GM18517 (cell line): Measurements from ENCODE around the gene ATOH8.

Source experiments
- ATAC-seq: cut with Tn5 transposase; IDR thresholded peaks from one replicate; pipeline ENCODE4 v1.9.1; 2021; ENCODE audit warnings: mild to moderate bottlenecking, moderate library complexity; ENCODE audit not compliant: unreplicated experiment

The ATOH8 gene

GRCh38 chr2:85754313-85755095, 713 bp downstream of the ATOH8 start:
- ATAC-seq = no peak

GRCh38 chr2:85755122-85756027, 1.6 kb downstream of the ATOH8 start:
- ATAC-seq = no peak

- no peak for ATAC-seq
Observed at GRCh38 chr2:85756195-85756594, 2.4 kb downstream of the ATOH8 start.

- ATAC-seq = no peak
Observed at GRCh38 chr2:85756822-85757435, 3.1 kb downstream of the ATOH8 start.

GRCh38 chr2:85757860-85758259, 4.1 kb downstream of the ATOH8 start:
- ATAC-seq = no peak

GRCh38 chr2:85758361-85759256, 4.8 kb downstream of the ATOH8 start:
- no peak for ATAC-seq

GRCh38 chr2:85759257-85759613, 5.4 kb downstream of the ATOH8 start:
- ATAC-seq = no peak

- ATAC-seq = no peak
Observed at GRCh38 chr2:85760371-85760770, 6.6 kb downstream of the ATOH8 start.

- ATAC-seq = no peak
Observed at GRCh38 chr2:85760872-85761271, 7.1 kb downstream of the ATOH8 start.

- ATAC-seq = no peak
Observed at GRCh38 chr2:85761512-85761944, 7.7 kb downstream of the ATOH8 start.

- no peak for ATAC-seq
Observed at GRCh38 chr2:85761946-85762345, 8.2 kb downstream of the ATOH8 start.

- no peak for ATAC-seq
Observed at GRCh38 chr2:85763132-85763531, 9.3 kb downstream of the ATOH8 start.

GRCh38 chr2:85763831-85764230, 10.0 kb downstream of the ATOH8 start:
- ATAC-seq = no peak

- ATAC-seq = no peak
Observed at GRCh38 chr2:85765081-85765731, 11.4 kb downstream of the ATOH8 start.

GRCh38 chr2:85766229-85766628, 12.4 kb downstream of the ATOH8 start:
- no peak for ATAC-seq

GRCh38 chr2:85767803-85768665, 14.2 kb downstream of the ATOH8 start:
- no peak for ATAC-seq

- ATAC-seq = no peak
Observed at GRCh38 chr2:85768713-85769112, 14.9 kb downstream of the ATOH8 start.

- no peak for ATAC-seq
Observed at GRCh38 chr2:85769236-85769982, 15.6 kb downstream of the ATOH8 start.
